GM12875 (cell line): ENCODE data around the gene ANKHD1.

Source experiments
- H3K4me3 ChIP-seq: one replicate; pipeline ENCODE4 v1.5.1; 2011; ENCODE audit warnings: low read depth, low read length, control low read depth
- CTCF ChIP-seq: IDR thresholded peaks from 2 replicates; pipeline ENCODE4 v1.5.1; 2011; ENCODE audit warnings: low read depth, mild to moderate bottlenecking, control low read depth, inconsistent platforms, low read length, moderate library complexity, borderline replicate concordance; ENCODE audit not compliant: insufficient read depth

The ANKHD1 gene

GRCh38 chr5:140365941-140366340, 35.7 kb upstream of the ANKHD1 start:
- TF ChIP-seq CTCF = no peak
- no peak overlapping the region for H3K4me3 ChIP-seq

GRCh38 chr5:140366589-140367255, 34.9 kb upstream of the ANKHD1 start:
- TF ChIP-seq CTCF = no peak
- no peak overlapping the region for H3K4me3 ChIP-seq

DNA sequence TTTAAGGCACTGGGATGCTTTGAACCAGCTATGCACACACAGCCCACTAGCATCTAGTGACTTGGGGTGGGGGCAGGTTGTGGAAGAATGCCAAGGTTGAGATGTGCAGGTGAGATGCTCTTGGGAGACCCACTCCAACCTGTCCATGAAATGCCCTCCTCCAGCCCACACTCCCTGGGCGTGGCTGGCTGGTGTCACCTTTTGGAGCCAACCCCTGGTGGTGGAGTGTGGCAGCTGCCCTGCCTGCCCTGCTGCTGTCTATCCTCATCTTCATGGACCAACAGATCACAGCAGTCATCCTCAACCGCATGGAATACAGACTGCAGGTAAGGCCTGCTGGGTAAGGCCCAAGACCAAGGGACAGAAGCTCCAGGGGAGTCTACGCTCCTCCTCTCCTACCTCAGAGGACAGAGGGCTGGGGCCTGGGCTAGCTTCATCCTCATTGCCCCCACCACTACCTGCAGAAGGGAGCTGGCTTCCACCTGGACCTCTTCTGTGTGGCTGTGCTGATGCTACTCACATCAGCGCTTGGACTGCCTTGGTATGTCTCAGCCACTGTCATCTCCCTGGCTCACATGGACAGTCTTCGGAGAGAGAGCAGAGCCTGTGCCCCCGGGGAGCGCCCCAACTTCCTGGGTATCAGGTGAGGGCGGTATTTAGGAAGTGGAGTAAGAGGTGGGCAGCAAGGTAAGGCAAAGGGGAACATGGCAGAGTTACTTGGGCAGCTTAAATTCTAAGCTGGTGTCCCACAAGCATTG, 34.2 kb upstream of the ANKHD1 start:
- H3K4me3 ChIP-seq = no peak overlapping the region
- peak; percentile 23; the same call in 1 of the 2 replicates for TF ChIP-seq CTCF

- TF ChIP-seq CTCF = no peak
- H3K4me3 ChIP-seq = no peak overlapping the region
Observed at GRCh38 chr5:140371356-140372151, 30.1 kb upstream of the ANKHD1 start.

DNA sequence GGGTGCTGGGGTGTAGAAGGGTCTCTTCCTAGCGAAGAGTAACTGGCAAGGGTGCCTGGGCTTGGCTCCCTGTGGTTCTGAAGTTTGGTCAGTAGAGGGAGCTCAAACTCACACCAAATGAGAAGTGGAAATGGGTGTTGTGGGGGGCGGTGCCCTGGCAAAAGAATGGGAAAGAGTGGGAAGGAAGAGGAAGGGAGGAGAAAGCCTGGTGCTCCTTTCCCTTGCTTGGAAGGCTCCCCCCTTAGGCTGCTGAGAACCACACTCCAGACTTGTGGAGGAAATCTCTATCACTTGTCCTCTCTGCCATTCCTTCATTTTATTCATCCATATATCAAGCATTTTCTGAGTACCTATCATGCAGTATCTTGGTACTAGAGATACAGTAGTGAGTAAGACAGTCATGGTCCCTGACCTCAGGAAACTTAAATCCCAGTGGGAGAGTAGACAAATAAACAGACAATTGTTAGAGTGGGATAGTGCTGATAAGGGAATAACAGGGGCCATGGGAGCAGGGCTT, 28.6 kb upstream of the ANKHD1 start:
- peak; percentile 89 for TF ChIP-seq CTCF
- H3K4me3 ChIP-seq = no peak overlapping the region

GRCh38 chr5:140381351-140381750, 20.3 kb upstream of the ANKHD1 start:
- no peak overlapping the region for H3K4me3 ChIP-seq
- no peak for TF ChIP-seq CTCF

GRCh38 chr5:140381972-140382371, 19.7 kb upstream of the ANKHD1 start:
- TF ChIP-seq CTCF = no peak
- H3K4me3 ChIP-seq = no peak overlapping the region
